HG02840 (cell line): Measurements from ENCODE around the gene KBTBD6.
A peak's percentile ranks its signal among the peaks of the same experiment; 100 is the strongest.
"Not testable (repeated sequence)": the region's sequence is repeated elsewhere in the genome, so short reads cannot be mapped to it uniquely, and the experiment has no call there.

Source experiments
- ATAC-seq: cut with Tn5 transposase; IDR thresholded peaks from one replicate; pipeline ENCODE4 v1.9.1; 2021; ENCODE audit warnings: mild to moderate bottlenecking, moderate library complexity, moderate number of reproducible peaks; ENCODE audit not compliant: unreplicated experiment, low FRiP score

Gene KBTBD6

GRCh38 chr13:41137241-41137640, 4.6 kb upstream of the KBTBD6 start:
- no peak for ATAC-seq

- no peak for ATAC-seq
These were observed 3.9 kb upstream of the KBTBD6 start for GRCh38 chr13:41136396-41137031.

GRCh38 chr13:41133951-41134350, 1.3 kb upstream of the KBTBD6 start:
- ATAC-seq, result no peak

DNA sequence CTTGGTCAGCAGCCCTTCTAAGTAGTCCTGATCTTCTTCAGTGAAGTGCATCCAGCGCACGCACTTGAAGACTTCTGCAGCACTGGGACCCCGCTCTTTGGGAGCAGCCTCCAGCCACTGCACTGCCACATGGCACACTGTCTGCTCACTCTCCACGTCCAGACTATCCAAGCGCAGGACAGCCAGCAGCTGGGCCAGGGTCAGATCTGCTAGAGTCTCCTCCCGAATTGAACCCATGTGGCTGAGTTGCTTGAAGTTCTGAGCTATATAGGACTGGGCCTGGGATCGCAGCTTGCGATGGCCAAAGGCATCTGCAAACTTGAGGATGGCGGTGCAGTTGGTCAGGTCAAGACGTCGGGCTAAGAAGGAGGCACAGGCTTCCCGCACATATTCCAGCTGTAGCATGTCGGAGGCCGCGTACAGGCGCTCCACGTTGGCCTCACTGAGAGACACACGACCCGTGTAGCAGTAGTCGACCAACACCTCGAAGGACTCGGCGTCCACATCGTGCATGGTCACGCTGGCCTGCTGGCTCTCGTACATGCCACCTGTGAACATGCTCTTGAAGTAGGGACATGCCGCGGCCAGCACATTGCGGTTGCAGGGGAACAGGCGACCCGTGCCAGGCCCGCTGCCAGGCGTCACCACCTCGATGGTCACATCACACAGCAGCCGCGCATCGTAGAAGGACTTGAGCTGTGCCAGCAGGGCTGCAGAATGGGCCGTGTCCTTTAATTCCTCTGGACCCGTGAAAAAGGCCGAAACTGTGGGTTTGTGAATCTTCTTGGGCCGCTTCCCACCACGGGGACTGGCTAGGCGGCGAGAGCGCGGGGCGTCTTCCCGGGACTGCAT, 716 bp downstream of the KBTBD6 start:
- peak; percentile 8 for ATAC-seq

GRCh38 chr13:41131189-41131588, 1.4 kb downstream of the KBTBD6 start:
- ATAC-seq, result not testable (repeated sequence)

GRCh38 chr13:41130356-41130755, 2.2 kb downstream of the KBTBD6 start:
- no peak for ATAC-seq

- no peak for ATAC-seq
These were observed 4.9 kb downstream of the KBTBD6 start for GRCh38 chr13:41127701-41128100.

GRCh38 chr13:41122838-41123237, 9.8 kb downstream of the KBTBD6 start:
- ATAC-seq, result no peak

DNA sequence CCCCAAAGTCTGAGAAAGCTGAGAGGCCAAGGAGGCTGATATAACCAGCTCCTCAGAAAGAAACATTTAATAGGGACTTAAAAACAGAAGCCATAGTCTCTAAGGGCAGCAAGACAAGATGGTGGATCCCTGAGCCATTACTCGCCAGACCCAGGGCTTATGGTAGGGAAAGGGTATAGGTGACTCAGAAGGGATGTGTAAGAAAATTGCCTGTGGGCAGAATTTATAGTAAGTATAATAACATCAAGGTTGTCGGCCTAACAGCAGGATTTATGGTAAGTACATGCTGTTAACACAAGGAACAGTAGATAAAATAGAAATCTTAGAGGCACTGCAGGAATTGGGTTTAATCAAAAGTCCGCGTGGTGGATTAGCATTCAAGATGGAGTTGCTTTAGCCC, 14.7 kb downstream of the KBTBD6 start:
- no peak for ATAC-seq

GRCh38 chr13:41111454-41111853, 21.1 kb downstream of the KBTBD6 start:
- ATAC-seq, result no peak

GRCh38 chr13:41107584-41108014, 25.0 kb downstream of the KBTBD6 start:
- ATAC-seq, result no peak

DNA sequence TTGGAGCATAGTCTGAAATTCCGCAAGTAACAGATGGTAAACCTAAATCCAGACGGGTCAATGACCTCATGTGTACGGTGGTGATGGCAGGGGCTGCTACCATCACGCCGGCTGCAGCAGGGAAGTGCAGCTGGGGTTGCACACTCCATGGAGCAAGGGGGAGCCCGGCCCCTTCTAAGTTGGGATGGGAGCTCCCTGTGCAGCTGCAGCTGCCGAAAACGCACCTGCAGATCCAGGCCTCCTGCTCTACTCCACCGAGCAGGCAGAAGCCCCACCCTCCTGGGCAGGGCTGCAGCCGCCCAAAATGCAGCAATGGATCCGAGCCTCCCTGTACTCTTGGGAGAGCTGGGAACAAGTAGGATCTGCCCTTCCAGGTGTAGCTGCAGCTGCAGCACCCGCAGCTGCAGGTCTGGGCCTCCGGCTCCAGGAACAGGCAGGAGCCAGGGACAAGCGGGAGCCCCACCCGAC, 25.5 kb downstream of the KBTBD6 start:
- no peak for ATAC-seq

- no peak for ATAC-seq
These were observed 32.6 kb downstream of the KBTBD6 start for GRCh38 chr13:41099986-41100385.

GRCh38 chr13:41098761-41099160, 33.8 kb downstream of the KBTBD6 start:
- no peak for ATAC-seq

- ATAC-seq, result not testable (repeated sequence)
These were observed 36.9 kb downstream of the KBTBD6 start for GRCh38 chr13:41095681-41096080.

GRCh38 chr13:41085961-41086585, 46.5 kb downstream of the KBTBD6 start:
- ATAC-seq, result no peak

GRCh38 chr13:41079725-41080124, 52.9 kb downstream of the KBTBD6 start:
- ATAC-seq, result no peak
